NCI-H774 (cell line): Measurements from ENCODE around the gene KLRG1.

ENCODE experiments used
- DNase-seq: peaks from one replicate; lab custom pipeline; 2025; lab: John Stamatoyannopoulos, UW

KLRG1 gene

DNA sequence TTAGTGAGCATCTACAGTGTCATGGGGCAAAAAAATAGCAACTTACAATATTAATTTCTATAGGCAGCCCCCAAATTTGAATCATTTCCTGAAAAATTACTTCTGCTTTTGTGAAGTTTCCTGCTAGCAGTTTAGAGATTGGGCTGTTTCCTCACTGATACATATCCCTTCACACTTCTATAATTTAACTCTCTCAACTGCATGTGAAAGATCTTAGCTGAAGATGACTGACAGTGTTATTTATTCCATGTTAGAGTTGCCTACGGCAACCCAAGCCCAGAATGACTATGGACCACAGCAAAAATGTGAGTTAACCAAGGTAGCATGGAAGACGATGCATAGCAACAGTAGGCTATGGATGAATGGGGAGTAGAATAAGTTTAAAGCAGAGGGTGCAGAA lies at the start of gene KLRG1:
TSS of gene KLRG1 (plus strand) at position 134 of the 400 bp plus-strand sequence. CDS start at position 224, 90 bp downstream.
- DNase-seq: no peak

DNA sequence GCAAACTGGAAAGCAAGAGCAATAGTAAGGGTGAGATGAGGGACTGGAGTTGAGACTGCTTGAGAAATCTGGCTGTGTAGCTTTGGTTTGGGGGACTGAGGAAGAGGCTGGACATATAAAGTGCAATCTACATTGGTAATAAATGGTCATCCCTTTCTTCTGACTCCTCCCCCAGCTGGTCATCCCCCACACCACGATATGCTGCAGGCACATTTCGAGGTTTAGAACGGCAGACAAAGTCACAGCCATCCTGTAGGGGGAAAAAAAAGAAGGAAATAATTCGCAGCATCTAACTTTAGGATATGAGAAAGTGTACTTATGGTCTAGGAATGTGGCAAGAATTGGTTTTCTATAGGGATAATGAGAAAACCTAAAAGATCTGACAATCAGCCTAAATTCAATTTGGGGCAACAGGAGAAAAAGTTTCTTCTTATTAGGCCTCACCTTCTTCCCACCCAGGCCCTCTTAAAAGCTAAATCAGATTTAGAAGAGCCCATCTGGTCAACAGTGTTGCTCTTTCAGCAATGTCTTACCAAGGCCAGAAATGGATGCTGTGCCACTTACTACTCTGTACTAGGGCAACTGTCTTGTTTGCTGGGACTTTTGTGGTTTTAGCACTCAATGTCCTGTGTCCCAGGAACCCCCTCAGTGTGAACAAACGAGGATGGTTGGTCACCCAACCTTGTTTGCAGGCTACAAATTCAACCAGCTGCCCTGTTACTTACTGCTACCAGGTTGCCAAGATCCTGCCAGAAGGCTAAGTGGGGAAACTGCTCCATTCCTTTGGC lies 47.5 kb upstream of the KLRG1 start:
- no peak for DNase-seq

DNA sequence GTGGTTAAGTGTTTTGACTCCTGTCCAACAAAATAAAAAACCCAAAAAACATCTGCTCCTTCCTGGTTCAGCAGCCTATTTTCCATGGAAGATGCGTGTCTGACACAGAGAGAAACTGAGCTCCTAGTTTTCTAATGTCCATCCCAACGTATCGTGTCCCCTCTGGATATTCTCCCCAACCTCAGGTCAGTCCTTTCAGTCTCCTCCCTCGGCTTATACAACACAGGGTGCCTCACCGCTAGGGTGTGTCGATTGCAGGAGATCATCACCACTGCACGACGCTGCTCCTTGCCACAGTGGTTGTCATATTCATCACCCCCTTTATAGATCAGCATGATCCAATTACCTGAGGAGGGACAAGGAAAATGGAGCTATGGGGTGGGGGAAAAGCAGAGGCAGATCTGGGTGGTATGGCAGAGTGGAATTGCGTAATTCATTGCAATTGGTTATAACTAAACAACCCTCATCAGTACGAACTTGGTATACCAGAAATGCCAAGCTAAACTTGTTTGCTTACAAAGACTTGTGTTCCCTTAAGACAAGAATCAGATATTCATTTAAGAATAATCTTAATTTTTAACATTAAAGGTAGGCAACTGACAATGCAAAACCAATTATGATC lies 45.7 kb upstream of the KLRG1 start:
- DNase-seq: no peak

DNA sequence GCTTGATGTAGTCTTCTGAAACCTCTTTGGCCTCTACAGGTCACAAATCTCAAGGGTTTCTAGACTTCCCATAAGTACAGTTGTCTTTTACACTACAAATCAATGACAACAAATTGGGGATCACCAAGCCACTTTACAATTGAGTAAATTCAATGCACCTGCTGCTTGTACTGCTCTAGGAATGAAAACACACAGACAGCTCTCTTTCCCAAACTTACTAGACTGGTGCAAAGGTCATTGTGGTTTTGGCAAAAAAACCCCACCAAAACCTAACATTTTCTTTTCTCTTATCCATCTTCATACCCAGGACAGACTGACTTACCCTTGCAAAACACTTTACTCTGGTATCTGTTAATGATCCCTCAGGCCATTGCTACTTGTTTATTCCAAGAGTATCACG lies 42.6 kb upstream of the KLRG1 start:
- DNase-seq: no peak

DNA sequence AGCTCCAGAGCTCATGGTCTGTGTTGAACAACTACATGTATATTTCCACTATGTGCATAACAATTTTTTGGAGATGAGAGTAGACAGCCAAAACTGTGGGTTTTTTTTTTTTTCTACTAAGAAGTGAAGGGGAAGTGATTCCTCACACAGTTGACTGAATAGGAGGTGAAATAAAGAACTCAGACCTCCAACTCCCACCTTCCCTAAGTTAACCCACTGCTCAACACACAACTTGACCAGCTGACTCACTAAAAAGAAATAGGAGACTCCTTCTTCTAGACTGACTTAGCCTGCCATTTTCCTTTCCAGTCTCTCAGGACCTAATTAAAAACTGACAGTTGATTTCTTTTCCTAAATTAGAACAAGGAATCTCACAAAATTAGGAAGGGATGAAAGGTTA lies 41.6 kb upstream of the KLRG1 start:
- no peak for DNase-seq

DNA sequence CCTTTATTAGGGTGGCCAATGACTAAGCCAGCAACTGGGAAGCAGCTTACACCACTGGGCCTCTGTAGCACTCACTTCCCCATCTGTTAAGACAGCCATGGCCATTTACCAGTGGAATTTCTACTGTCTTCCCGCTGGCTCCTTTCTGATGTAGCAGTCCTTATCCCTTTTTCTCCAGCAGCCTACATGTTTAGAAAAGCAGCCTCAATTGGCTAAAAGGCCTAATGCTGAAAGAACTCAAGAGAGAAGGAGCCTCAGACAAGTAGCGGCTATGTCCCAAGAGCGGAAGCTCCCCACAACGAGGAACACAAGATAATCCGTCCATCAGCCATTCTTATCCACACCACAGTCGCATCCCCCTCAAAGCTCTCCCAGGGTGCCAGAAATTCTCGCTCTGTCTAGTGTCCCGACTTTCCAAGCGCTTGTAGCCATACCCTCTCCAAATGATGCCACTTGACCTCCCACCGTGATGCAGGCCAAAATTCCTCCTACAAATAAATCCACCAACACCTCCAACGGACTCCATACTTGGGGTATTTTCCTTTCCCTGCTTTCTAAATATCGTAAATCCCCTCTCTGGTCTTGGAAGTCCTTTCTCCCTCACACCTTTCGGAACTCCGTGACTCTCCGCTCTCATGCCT lies 40.5 kb upstream of the KLRG1 start:
- DNase-seq: no peak

DNA sequence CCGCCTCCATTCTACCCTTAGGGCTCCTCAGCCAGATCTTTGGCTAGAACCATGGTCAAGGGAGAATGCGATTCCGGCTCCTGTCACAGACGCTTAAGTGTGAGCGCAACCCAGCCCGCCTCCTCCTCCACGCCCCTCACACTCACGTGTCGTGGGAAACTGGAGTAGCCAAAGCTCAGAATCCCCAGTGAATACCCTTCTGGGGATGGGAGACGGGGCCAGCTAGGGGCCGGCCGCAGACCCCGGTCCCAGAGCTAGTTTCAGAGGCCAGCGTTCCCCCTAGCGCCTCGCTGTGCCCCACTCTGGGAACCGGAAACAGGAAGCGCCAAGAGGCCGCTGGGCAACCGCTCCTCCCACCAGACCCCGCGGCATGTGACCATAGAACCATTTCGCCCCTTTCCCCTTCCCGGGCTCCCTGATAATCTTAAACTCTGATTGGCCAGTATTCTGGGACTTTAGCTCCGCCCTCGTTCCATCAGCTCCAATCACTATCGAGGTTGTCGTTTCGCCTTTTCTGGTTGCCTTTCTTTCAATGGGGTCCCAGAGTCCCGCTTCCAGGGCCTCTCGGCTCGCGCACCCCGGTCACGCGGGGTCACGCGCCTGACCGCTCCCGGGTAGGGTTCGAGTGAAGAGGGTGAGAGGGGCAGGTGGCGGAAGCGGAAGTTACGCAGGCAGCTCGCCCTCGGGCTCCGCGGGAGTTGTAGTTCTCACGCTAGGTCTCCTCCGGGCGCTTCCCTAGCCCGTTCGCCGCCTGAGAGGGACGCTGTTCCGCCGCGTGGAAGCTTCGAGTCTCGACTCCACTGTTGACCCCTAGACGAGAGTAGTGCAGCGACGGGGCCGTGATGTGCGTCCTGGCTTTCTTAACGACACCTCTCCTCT lies 39.8 kb upstream of the KLRG1 start, which contains the start of gene M6PR:
TSS of gene M6PR (minus strand) at position 304 of the 879 bp plus-strand sequence. CDS start 3,241 bp downstream, outside the sequence.
- DNase-seq: peak; percentile 100

DNA sequence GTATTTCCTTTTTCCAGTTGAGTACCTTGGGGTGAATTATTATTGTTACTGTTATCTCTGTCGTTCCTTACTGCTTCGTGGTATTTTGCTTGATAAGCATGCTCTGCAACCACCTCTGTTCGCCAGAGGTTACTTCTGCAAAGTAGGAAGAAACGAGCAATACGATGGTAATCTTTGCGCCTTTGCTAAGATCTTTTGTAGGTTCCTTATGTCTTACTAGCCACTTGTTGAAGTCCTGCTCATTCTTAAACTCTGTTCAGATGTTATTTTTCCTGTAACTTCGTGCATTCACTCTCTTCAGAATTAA lies 39.2 kb upstream of the KLRG1 start:
- peak; percentile 63 for DNase-seq

DNA sequence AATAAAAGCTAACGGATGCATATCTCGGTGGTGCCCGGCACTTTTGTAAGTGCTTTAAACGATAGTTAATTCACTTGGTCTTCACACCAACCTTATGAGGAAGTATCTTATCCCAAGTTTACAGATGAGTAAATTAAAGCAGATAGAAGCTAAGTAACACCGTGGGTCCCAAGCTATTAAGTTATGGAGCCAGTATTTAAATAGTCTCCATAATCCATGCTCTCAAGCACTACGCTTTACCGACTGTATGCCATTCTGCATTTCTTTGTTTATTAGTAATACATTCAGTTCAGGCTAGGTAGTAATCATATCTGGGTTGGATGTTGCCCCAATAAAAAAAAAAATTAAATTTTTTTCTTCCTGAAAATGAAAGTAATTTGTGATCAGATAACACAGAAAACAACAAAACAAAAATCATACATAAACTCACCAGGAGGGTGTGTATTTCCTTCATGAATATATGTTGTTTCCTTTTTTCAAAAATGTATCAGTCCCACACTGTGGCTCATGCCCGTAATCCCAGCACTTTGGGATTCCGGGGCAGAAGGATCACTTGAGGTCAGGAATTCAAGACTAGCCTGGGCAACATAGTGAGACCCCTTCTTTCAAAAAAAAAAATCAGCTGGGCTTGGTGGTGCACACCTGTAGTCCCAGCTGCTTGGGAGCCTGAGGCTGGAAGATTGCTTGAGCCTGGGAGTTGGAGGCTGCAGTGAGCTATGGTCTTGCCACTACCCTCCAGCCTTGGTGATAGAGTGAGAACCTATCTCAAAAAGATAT lies 38.5 kb upstream of the KLRG1 start:
- no peak for DNase-seq

DNA sequence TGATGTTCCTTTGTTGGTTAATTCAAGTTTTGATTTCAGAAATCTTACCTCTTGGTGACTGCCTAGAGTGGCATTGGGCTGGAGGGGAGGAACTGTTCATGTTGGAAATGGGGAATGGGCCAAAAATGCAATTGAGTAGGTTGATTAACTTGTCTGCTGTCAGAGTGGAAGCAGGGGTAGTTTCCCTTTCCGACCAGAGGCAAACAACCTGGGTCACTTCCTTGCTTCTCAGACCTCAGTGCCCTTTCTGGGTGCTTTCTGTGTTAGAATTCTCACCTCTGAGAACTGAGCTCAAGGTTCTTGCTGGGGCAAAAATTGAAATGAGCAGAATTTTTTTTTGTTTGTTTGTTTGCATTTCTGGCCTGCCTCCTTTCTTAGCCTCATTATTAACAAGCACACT lies 37.6 kb upstream of the KLRG1 start:
- DNase-seq: no peak

DNA sequence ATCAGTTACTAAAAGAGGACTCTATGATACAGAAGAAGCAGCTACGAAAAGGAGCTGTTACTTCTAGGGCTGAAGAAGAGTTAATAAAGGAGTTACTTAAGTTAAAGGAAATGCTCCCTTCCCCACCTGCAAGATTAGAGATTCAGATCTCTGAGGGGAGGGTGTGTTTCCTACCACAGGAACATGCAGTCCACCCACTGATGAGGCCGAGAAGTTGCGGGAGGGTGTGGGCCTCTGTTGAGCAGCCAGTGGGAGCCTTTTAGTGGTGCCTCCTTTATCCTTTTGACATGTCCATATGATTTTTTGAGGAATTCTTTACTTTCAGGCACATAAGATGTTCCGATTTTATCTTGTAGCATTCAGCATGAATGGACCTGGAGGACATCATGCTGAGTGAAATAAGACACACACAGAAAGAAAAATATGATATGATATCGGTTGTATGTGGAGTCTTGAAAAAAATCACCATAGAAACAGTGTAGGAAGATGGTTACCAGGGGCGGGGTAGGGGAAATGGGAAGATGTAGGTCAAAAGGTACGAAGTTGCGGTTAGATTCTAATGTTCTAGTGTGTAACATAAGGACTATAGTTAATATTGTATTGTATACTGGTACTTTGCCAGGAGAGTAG lies 35.5 kb upstream of the KLRG1 start:
- DNase-seq: no peak

DNA sequence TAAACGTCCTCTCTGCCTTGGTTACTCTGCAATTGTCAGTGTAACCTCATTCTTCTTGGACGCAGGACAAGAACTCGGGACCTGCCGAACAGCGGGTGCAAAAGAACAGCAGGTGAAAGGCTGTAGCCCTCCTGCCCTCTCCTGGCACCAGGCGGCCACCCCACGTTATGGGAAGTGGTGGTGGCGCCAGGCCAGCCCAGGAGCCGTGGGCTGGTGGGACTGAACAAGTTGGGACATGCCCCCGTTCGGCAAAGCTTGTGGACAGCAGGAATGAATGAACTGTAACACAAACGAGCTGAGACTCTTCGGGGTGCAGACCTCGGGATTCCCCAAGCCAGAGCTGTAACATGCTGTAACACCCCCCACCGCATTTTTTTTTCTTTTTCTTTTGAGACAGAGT lies 33.3 kb upstream of the KLRG1 start:
- no peak for DNase-seq

DNA sequence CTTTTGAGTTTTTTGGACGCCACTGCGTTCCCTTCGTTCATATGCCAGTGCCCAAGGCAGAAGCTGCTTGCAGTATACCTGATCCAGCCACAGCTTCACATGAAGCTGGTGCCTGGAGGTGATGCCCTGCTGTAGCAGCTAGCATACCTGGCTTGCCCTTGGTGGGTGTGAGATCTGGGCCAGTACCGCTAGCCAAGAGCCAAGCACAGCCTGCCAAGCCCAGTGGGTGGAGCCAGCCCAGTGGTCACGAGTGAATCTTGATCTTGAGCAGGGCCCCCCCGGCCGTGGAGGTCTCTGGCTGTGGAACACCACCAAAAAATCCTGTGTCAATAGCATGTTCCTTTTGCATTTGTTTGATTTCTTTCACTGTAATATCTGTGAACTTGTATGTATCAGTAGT lies 32.6 kb upstream of the KLRG1 start:
- DNase-seq: no peak

DNA sequence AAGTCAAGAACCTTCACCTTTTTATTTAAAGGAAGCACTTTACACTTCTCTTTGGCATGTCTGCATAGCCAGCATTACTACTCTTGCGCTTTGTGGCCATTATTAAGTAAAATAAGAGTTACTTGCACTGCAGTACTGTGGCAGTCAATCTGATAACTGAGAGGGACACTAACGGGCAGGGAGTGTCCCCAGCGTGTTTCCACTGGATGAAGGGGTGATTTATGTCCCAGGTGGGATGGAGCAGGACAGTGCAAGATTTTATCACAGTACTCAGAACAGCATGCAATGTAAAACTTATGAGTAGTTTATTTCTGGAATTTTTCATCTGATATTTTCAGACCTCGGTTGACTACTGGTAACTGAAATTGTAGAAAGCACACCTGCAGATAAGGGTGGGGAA lies 31.8 kb upstream of the KLRG1 start:
- no peak for DNase-seq

DNA sequence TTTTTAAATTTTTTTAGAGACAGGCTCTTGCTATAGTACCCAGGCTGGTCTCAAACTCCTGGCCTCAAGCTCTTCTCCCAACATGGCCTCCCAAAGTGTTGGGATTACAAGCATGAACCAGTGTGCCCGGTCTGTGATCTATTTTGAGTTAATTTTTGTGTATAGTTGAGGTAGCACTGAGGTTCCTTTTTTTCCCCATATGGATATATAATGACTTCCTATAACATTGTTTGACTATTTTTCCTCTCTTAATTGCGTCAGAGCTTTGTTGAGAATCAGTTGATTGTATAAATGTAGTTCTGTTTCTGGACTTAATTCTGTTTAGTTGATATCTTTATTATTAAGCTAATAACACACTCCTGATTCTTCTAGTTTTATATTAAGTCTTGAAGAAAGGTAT lies 31.3 kb upstream of the KLRG1 start:
- DNase-seq: no peak

DNA sequence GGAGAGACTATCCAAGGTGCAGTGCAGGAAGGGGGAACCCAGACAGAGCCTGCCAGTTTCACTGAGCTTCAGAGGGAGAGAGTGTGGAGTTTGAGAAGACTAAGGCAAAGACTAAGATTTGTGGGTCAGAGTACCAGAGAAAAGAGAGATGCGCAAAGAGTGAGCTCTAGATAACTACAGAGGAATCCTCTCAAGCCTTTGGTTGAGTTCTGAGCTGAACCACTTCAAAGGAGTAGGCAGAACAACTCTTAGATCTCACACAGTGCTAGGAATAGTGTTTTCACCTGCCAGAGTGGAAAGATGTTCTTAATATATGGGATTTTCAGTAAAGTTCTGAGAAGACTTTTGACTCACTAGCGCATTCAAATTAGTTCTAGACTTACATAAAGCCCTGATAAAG lies 29.2 kb upstream of the KLRG1 start:
- no peak for DNase-seq

DNA sequence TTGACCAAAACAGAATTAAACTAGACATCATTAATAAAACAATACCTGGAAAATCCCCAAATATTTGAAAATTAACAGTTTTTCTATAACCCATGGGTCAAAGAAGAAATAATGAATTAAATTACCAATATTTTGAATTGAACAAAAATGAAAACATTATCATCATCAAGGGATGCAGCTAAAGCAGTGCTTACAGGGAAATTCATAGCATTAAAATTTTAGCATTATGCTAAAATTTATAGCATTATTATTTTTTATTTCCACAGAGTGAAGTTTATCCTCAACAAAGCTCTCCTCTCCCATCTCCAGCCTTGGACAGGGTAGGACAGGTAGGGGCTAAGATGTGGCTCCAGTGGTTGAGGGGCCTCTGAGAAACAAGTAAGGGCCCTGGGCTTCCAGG lies 20.6 kb upstream of the KLRG1 start:
- no peak for DNase-seq

DNA sequence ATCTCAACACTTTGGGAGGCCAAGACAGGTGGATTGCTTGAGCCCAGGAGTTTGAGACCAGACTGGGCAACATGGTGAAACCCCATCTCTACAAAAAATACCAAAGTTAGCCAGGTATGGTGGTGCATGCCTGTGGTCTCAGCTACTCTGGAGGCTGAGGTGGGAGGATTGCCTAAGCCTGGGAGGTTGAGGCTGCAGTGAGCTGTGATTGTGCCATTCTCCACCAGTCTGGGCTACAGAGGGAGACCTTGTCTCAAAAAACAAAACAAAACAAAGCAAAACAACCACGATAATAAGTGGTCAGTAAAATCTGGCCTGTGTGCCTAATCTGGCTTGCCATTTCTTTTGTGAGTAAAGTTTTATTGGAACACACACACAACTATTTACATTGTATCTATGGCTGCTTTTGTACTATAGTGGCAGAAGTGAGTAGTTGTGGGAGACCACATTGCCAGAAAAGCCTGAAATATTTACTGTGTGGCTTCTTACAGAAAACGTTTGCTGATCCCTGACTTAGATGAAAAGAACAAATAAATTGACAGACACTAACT lies 19.4 kb upstream of the KLRG1 start:
- no peak for DNase-seq

DNA sequence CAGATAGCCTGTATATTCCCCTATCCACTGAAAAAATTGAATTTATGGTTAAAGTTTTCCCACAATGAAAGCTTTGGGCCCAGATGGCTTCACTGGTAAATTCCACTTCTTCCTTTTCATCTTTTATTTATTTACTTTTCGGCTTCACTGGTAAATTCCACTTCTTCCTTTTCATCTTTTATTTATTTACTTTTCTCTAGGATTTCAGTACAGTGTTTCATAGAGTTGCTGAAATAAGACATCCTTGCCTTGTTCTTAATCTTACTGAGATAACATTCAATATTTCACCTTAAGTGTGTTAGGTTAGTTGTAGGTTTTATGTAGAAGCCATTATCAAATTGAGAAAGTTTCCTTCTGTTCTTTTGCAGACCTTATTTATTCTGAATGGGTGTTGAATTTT lies 18.9 kb upstream of the KLRG1 start:
- DNase-seq: no peak

DNA sequence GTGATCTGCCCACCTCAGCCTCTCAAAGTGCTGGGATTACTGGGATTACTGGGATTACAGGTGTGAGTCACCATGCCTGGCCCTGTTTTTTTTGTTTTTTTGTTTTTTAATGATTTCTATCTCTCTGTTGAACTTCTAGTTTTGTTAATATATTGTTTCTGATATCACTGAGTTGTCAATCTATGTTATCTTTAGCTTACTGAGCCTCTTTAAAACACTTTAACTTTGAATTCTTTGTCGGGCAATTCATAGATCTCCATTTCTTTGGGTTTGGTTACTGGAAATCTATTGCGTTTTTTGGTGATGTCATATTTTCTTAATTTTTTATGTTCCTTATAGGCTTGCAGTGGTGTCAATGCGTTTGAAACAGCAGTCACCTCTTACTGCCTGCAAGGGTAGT lies 9.2 kb upstream of the KLRG1 start:
- no peak for DNase-seq

DNA sequence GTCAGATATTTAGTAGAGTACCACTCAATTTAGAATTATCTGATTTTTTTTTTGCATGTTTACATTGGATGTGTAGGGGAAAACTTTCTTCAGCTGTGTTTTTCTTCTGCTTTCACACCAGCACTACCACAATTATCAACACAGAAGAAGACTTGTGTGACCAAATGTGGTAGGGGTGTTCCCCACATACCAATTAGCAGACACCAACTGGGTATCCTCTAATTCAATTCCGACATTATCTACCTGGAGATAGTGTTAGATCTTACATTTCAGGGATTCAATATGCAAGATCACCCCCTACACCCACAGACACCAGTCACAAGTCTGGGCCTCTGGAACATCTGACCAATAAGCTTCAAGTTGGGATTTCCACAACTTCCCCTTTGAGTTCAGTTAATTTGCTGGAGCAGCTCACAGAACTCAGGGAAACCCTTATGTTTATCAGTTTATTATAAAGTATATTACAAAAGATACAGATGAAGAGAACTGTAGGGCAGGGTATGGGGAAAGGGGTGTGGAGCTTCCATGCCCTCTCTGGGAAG lies 4.1 kb upstream of the KLRG1 start:
- no peak for DNase-seq
